ENCODE measurements around the gene SYS1.

Gene SYS1

GRCh38 chr20:45362804-45363610, at the start of gene SYS1:
Gene SYS1, plus strand, starts transcription at chr20:45363156. Its CDS starts 376 bp downstream, at chr20:45363532.
- H3K27ac Mint-ChIP-seq, result peak within 1 kb of the TSS; percentile 97
- peak within 1 kb of the TSS; percentile 97 for H3K4me3 Mint-ChIP-seq
- no peaks in the 10 kb centered on the region for H3K27me3 Mint-ChIP-seq
- intact Hi-C loops (cut with micrococcal nuclease), result loop anchor here (5.0 kb wide), 1 partner anchor 41 kb away; no protein-coding TSS in a partner anchor
- H3K9me3 Mint-ChIP-seq, result no peaks in the 10 kb centered on the region
- peaks cover 85% of the 10 kb centered on the region for H3K4me1 Mint-ChIP-seq (ENCODE audit: low read depth)
- peaks cover 43% of the 10 kb centered on the region for H3K36me3 Mint-ChIP-seq (ENCODE audit: low read depth)

DNA sequence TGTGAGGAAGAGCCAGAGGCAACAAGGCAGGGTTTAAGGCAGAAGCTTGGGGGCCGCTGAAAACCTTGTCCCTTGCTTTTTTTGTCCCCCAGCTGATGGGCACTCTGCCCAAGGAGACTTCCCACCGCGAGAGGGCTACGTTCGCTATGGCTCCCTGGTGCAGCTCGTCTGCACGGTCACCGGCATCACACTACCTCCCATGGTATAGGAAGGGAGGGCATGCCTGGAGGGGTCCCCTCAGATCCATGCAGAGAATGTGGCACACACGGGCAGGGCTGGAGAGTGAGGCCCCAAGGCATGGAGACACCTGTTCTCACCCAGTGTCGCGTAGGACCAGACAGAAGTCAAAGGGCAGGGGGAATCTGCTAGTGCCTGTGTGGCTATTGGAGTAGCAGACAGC, 49.0 kb upstream of the SYS1 start:
- intact Hi-C loops (cut with micrococcal nuclease), result no loop called here
- Mint-ChIP-seq H3K36me3 (ENCODE audit: low read depth) (no peaks in the 10 kb centered on the region), H3K9me3 (no peaks in the 10 kb centered on the region), H3K4me3 (no peak overlapping the region), H3K4me1 (ENCODE audit: low read depth) (peaks cover 13% of the 10 kb centered on the region), H3K27ac (no peak overlapping the region), H3K27me3 (peaks cover 76% of the 10 kb centered on the region)

GRCh38 chr20:45315672-45316071, 47.3 kb upstream of the SYS1 start:
- H3K27me3 Mint-ChIP-seq, result peaks cover 72% of the 10 kb centered on the region
- H3K27ac Mint-ChIP-seq, result no peak overlapping the region
- H3K36me3 Mint-ChIP-seq (ENCODE audit: low read depth), result no peaks in the 10 kb centered on the region
- H3K4me1 Mint-ChIP-seq (ENCODE audit: low read depth), result peaks cover 16% of the 10 kb centered on the region
- H3K9me3 Mint-ChIP-seq, result no peaks in the 10 kb centered on the region
- intact Hi-C loops (cut with micrococcal nuclease), result no loop called here
- H3K4me3 Mint-ChIP-seq, result no peak overlapping the region

DNA sequence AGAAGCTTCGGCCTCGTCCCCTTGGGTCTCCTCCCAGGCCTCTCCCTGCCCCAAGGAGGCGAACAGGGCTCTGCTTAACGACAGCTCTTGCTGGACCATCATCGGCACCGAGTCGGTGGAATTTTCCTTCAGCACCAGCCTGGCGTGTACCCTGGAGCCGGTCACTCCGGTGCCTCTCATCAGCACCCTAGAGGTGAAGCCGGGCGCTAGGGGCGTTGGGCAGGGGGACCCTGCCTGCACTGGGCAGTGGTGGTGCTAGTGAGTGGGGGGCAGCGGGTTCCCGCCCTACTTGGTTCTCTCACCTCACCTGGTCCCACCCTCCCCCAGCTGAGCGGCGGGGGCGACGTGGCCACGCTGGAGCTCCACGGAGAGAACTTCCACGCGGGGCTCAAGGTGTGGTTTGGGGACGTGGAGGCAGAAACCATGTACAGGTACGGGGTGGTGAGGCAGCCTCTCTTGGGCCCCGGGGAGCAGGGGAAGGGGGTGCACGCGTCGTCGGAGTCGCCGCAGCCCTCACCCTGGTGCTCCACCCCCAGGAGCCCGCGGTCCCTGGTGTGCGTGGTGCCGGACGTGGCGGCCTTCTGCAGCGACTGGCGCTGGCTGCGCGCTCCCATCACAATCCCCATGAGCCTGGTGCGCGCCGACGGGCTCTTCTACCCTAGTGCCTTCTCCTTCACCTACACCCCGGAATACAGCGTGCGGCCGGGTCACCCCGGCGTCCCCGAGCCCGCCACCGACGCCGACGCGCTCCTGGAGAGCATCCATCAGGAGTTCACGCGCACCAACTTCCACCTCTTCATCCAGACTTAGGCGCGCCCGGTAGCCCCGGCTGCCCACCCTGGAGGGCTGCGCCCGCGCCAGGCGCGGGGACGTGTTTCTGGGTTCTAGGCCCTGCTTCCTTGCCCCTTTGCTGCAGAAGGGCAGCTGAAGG, 46.5 kb upstream of the SYS1 start:
- H3K4me1 Mint-ChIP-seq (ENCODE audit: low read depth), result peaks cover 10% of the 10 kb centered on the region
- H3K27me3 Mint-ChIP-seq, result peaks cover 64% of the 10 kb centered on the region

GRCh38 chr20:45317826-45318225, 45.1 kb upstream of the SYS1 start:
- Mint-ChIP-seq H3K9me3 (no peaks in the 10 kb centered on the region), H3K4me3 (no peak overlapping the region), H3K36me3 (ENCODE audit: low read depth) (no peaks in the 10 kb centered on the region), H3K27me3 (peaks cover 51% of the 10 kb centered on the region), H3K4me1 (ENCODE audit: low read depth) (peaks cover 5% of the 10 kb centered on the region), H3K27ac (no peak overlapping the region)
- intact Hi-C loops (cut with micrococcal nuclease), result no loop called here

More for the DNA sequence above, 46.5 kb upstream of the SYS1 start:
- Mint-ChIP-seq H3K9me3 (no peaks in the 10 kb centered on the region), H3K4me3 (no peak overlapping the region), H3K36me3 (ENCODE audit: low read depth) (no peaks in the 10 kb centered on the region), H3K27ac (no peak overlapping the region)
- intact Hi-C loops (cut with micrococcal nuclease), result no loop called here

GRCh38 chr20:45318386-45318939, 44.5 kb upstream of the SYS1 start:
- intact Hi-C loops (cut with micrococcal nuclease), result no loop called here
- no peak overlapping the region for H3K4me3 Mint-ChIP-seq
- no peak overlapping the region for H3K27ac Mint-ChIP-seq
- peaks cover 10% of the 10 kb centered on the region for H3K4me1 Mint-ChIP-seq (ENCODE audit: low read depth)
- no peaks in the 10 kb centered on the region for H3K36me3 Mint-ChIP-seq (ENCODE audit: low read depth)
- peaks cover 49% of the 10 kb centered on the region for H3K27me3 Mint-ChIP-seq
- no peaks in the 10 kb centered on the region for H3K9me3 Mint-ChIP-seq

DNA sequence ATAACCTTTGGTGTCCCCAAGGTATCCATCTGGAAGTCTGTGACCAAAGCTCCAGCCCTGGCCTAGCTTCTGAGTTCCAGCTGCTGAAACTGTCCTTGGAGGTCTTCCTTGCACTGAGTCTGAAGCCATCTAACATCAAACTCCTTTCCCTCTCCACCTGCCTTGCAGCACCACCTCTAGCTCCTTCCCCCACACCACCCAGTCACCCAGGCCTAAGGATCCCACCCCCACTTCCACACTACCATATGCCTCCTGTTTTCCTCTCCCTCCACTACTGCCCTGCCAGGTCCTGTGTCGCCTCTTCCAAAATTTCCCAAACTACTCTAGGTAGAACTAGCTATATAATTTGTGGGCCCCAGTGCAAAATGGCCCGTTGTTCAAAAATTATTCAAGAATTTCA, 44.0 kb upstream of the SYS1 start:
- peaks cover 13% of the 10 kb centered on the region for H3K4me1 Mint-ChIP-seq (ENCODE audit: low read depth)
- H3K27ac Mint-ChIP-seq, result no peak overlapping the region
- H3K9me3 Mint-ChIP-seq, result no peaks in the 10 kb centered on the region
- H3K27me3 Mint-ChIP-seq, result peaks cover 44% of the 10 kb centered on the region
- no peak overlapping the region for H3K4me3 Mint-ChIP-seq
- no peaks in the 10 kb centered on the region for H3K36me3 Mint-ChIP-seq (ENCODE audit: low read depth)
- intact Hi-C loops (cut with micrococcal nuclease), result loop anchor here (1.0 kb wide), 1 partner anchor 452 kb away; no protein-coding TSS in a partner anchor

GRCh38 chr20:45320948-45321595, 41.9 kb upstream of the SYS1 start:
- Mint-ChIP-seq H3K27ac (no peak overlapping the region), H3K36me3 (ENCODE audit: low read depth) (peaks cover 17% of the 10 kb centered on the region), H3K4me3 (no peak overlapping the region), H3K9me3 (no peaks in the 10 kb centered on the region), H3K4me1 (ENCODE audit: low read depth) (peaks cover 13% of the 10 kb centered on the region), H3K27me3 (peaks cover 26% of the 10 kb centered on the region)
- intact Hi-C loops (cut with micrococcal nuclease), result loop anchor here (5.0 kb wide), 2 partner anchors 41 to 131 kb away; partner anchors contain the start of gene SYS1

GRCh38 chr20:45322952-45323383, 40.0 kb upstream of the SYS1 start:
- H3K4me3 Mint-ChIP-seq, result no peak overlapping the region
- peaks cover 13% of the 10 kb centered on the region for H3K4me1 Mint-ChIP-seq (ENCODE audit: low read depth)
- H3K27ac Mint-ChIP-seq, result peak overlapping the region; percentile 41
- H3K27me3 Mint-ChIP-seq, result peaks cover 7% of the 10 kb centered on the region
- H3K36me3 Mint-ChIP-seq (ENCODE audit: low read depth), result peaks cover 36% of the 10 kb centered on the region
- intact Hi-C loops (cut with micrococcal nuclease), result loop anchor here (1.0 to 5.0 kb wide), 4 partner anchors 39 to 448 kb away; partner anchors contain the start of gene SYS1
- H3K9me3 Mint-ChIP-seq, result no peaks in the 10 kb centered on the region

- H3K4me1 Mint-ChIP-seq (ENCODE audit: low read depth), result peaks cover 13% of the 10 kb centered on the region
- no peak overlapping the region for H3K4me3 Mint-ChIP-seq
- peaks cover 4% of the 10 kb centered on the region for H3K27me3 Mint-ChIP-seq
- no peaks in the 10 kb centered on the region for H3K9me3 Mint-ChIP-seq
- intact Hi-C loops (cut with micrococcal nuclease), result loop anchor here (1.0 to 5.0 kb wide), 4 partner anchors 39 to 448 kb away; partner anchors contain the start of gene SYS1
- H3K36me3 Mint-ChIP-seq (ENCODE audit: low read depth), result peaks cover 43% of the 10 kb centered on the region
- H3K27ac Mint-ChIP-seq, result peak overlapping the region; percentile 41
Observed at GRCh38 chr20:45323731-45324130, 39.2 kb upstream of the SYS1 start.

DNA sequence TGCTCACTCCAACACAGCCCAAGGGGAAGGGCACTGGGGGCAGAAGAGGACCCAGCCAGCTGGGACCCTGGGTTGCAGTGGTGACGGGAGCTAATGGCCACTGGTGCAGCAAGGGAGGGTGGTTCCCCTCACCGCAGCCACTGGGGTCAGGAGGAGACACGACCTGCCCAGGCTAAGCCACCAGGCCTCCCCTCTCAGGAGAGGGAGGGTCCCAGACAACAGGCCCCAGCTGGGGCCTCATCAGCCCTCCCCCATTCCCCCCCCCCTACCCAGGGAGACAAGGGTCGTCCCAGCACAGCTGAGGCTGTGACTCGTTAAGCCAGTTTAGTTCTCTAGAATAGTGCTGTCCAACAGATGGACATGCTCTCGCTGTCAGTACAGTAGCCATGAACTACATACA, 37.6 kb upstream of the SYS1 start:
- Mint-ChIP-seq H3K27ac (no peak overlapping the region), H3K36me3 (ENCODE audit: low read depth) (peaks cover 60% of the 10 kb centered on the region), H3K27me3 (no peaks in the 10 kb centered on the region), H3K4me3 (no peak overlapping the region), H3K9me3 (no peaks in the 10 kb centered on the region), H3K4me1 (ENCODE audit: low read depth) (peaks cover 8% of the 10 kb centered on the region)
- intact Hi-C loops (cut with micrococcal nuclease), result no loop called here

DNA sequence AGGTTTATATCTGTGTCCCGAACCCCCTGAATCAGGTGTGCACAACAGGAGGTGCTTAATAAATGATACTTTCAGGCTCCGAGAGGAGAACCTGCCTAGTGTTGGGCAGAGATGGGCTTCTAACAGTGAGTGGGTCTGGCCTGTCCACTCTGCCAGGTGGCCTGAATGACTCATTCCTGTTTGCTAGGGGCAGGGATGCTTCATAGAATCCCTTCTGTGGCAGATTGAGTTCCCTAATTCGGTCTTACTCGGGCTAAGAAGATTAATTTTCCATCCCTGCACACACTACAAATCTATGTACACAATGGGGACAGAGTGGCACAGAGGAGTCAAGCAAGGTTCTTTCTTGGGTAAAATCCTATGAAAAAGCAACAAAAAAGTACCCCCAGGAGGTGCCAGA, 34.5 kb upstream of the SYS1 start:
- peaks cover 3% of the 10 kb centered on the region for H3K4me1 Mint-ChIP-seq (ENCODE audit: low read depth)
- peaks cover 90% of the 10 kb centered on the region for H3K36me3 Mint-ChIP-seq (ENCODE audit: low read depth)
- H3K4me3 Mint-ChIP-seq, result no peak overlapping the region

More for the DNA sequence above, 34.5 kb upstream of the SYS1 start:
- no peaks in the 10 kb centered on the region for H3K27me3 Mint-ChIP-seq
- intact Hi-C loops (cut with micrococcal nuclease), result no loop called here
- H3K9me3 Mint-ChIP-seq, result no peaks in the 10 kb centered on the region
- H3K27ac Mint-ChIP-seq, result no peak overlapping the region
